Gastroesophageal sphincter (tissue), 4 donors: ENCODE measurements around the gene CCDC180. TPM values are rescaled to one million over a fixed set of nuclear protein-coding genes. Genes with fewer than 3 reads are reported as not detected.

ENCODE experiments used
- ATAC-seq: fragments of 150-250 bp; one replicate; pipeline ENCODE4 v1.9.1; 2016; ENCODE audit warnings: mild to moderate bottlenecking, moderate library complexity
- H3K27ac ChIP-seq, 4 donors: fragments of 200-600 bp; sonication (generic) in 3 of 4; 1 replicate in 3 of 4; 2 replicates in 1 of 4; pipeline ENCODE4 v1.5.1; 2016 to 2019
- H3K27me3 ChIP-seq: fragments of 200-600 bp; sonication (generic); one replicate; pipeline ENCODE4 v1.5.1; 2019
- H3K36me3 ChIP-seq, 2 donors: fragments of 200-600 bp; sonication (generic); one replicate each; pipeline ENCODE4 v1.5.1; 2019; ENCODE audit warnings: control low read depth in 1 of 2
- H3K4me1 ChIP-seq, 3 donors: fragments of 200-600 bp; sonication (generic); 1 replicate in 2 of 3; 2 replicates in 1 of 3; pipeline ENCODE4 v1.5.1; 2016 to 2019; ENCODE audit warnings: control low read depth in 2 of 3
- H3K4me3 ChIP-seq, 2 donors: fragments of 200-600 bp; sonication (generic); one replicate each; pipeline ENCODE4 v1.5.1; 2019; ENCODE audit warnings: mild to moderate bottlenecking in 1 of 2, moderate library complexity in 1 of 2
- H3K9me3 ChIP-seq, 3 donors: fragments of 200-600 bp; sonication (generic); one replicate each; pipeline ENCODE4 v1.5.1; 2017 to 2019; ENCODE audit warnings: control low read depth in 2 of 3
- CTCF ChIP-seq, 4 experiments: fragments of 200-600 bp in 2 of 4; fragments of 450-650 bp in 2 of 4; sonication (generic) in 1 of 4; IDR thresholded peaks; one replicate each; pipeline ENCODE4 v1.5.1; 2017 to 2019; ENCODE audit warnings: antibody characterized with exemption in 4 of 4, mild to moderate bottlenecking in 2 of 4, moderate library complexity in 2 of 4
- EP300 ChIP-seq: sonication (generic); formaldehyde crosslinking; IDR thresholded peaks from one replicate; pipeline ENCODE4 v1.6.1; 2017; ENCODE audit warnings: antibody characterized with exemption, mild to moderate bottlenecking
- POLR2A ChIP-seq, 2 donors: fragments of 450-650 bp; IDR thresholded peaks; one replicate each; pipeline ENCODE4 v1.6.1; 2017; ENCODE audit warnings: antibody characterized with exemption in 2 of 2, mild to moderate bottlenecking in 2 of 2, moderate library complexity in 1 of 2
- POLR2AphosphoS5 ChIP-seq: sonication (generic); formaldehyde crosslinking; IDR thresholded peaks from one replicate; pipeline ENCODE4 v1.6.1; 2017; ENCODE audit warnings: antibody characterized with exemption
- WGBS, 2 donors: methylation state at CpG; one replicate each; pipeline ENCODE4 v1.1.5; 2018; ENCODE audit warnings: low coverage in 1 of 2; 5-methylcytosine and 5-hydroxymethylcytosine counted together
- total RNA-seq, 4 donors: library from RNA; depleted of rRNA; stranded (reverse); fragments of >200 nt; gene quantifications; one replicate each; pipeline ENCODE4 v1.1.0, GENCODE V29; 2016

The CCDC180 gene
- total RNA-seq, 4 donors from 2014 or later, result 0.12 to 9.8 (median 4.1) TPM

- 82 to 91% methylated on average over 2 of the region's 2 CpGs for WGBS, 2 donors
- no peak for ATAC-seq
- H3K4me1 ChIP-seq, result peaks cover 0 to 16% (median 5%) of the 10 kb centered on the region in 3 donors
- H3K9me3 ChIP-seq, result no peaks in the 10 kb centered on the region
- peaks cover 10% of the 10 kb centered on the region for H3K27me3 ChIP-seq
- peaks cover 0 to 7% of the 10 kb centered on the region in 2 donors for H3K36me3 ChIP-seq
- H3K4me3 ChIP-seq, result no peak overlapping the region
- TF ChIP-seq POLR2AphosphoS5 (no peak), CTCF (IDR thresholded peaks at IDR 0.05) (no peak), POLR2A (IDR thresholded peaks at IDR 0.05) (no peak), EP300 (no peak)
- no peak overlapping the region for H3K27ac ChIP-seq
Measured at GRCh38 chr9:97304586-97304985, 2.9 kb upstream of the CCDC180 start.

- Histone ChIP-seq H3K4me1 (peaks cover 0 to 16% (median 5%) of the 10 kb centered on the region in 3 donors), H3K9me3 (no peaks in the 10 kb centered on the region), H3K4me3 (no peak overlapping the region), H3K27ac (no peak overlapping the region), H3K27me3 (peaks cover 10% of the 10 kb centered on the region), H3K36me3 (peaks cover 0 to 18% of the 10 kb centered on the region in 2 donors)
- no peak for ATAC-seq
- WGBS, 2 donors, result 76 to 84% methylated on average over 7 of the region's 7 CpGs
- no peak for TF ChIP-seq POLR2AphosphoS5
- TF ChIP-seq CTCF (IDR thresholded peaks at IDR 0.05), result no peak
- TF ChIP-seq EP300, result no peak
- no peak for TF ChIP-seq POLR2A (IDR thresholded peaks at IDR 0.05)
Measured at GRCh38 chr9:97305501-97306298, 1.8 kb upstream of the CCDC180 start.

DNA sequence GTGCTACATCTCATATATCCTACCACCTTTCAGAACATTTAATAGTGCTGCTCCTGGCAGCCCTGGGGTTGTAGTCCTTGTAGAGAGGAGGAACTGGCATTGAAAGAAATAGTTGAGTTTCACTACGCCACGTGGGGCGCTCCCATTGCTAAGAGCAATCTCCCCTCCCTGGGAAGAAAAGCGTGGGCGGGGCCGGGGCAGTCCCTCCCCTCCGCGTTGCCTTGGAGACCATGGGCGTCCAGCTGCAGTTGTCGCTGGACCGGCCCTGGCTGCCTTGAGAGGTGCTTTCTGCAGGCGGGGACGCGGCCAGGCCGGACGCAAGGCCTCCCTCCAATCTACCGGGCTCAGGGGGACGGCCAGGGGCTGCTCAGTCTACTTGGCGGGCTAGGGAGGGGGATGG, 368 bp upstream of the CCDC180 start:
- Histone ChIP-seq H3K4me3 (peak overlapping the region in 1 of 2 donors; percentile 36), H3K27me3 (peaks cover 10% of the 10 kb centered on the region), H3K9me3 (no peaks in the 10 kb centered on the region), H3K27ac (peak overlapping the region in 1 of 4 donors; percentile 50), H3K4me1 (peaks cover 0 to 16% (median 5%) of the 10 kb centered on the region in 3 donors), H3K36me3 (peaks cover 0 to 32% of the 10 kb centered on the region in 2 donors)
- 14% methylated on average over 1 of the region's 19 CpGs; no CpG with 5 or more reads in 1 of the 2 donors for WGBS, 2 donors
- TF ChIP-seq POLR2AphosphoS5, result no peak
- TF ChIP-seq CTCF (IDR thresholded peaks at IDR 0.05), result peak in 1 of 4 experiments; percentile 11
- TF ChIP-seq EP300, result no peak
- ATAC-seq, result peak; percentile 60

- no peak for ATAC-seq
- H3K27me3 ChIP-seq, result peaks cover 10% of the 10 kb centered on the region
- H3K36me3 ChIP-seq, result peaks cover 0 to 54% of the 10 kb centered on the region in 2 donors
- H3K27ac ChIP-seq, result no peak overlapping the region
- no CpG with 5 or more reads among the region's 5 CpGs for WGBS, 2 donors
- TF ChIP-seq POLR2A (IDR thresholded peaks at IDR 0.05) (no peak), CTCF (IDR thresholded peaks at IDR 0.05) (no peak), POLR2AphosphoS5 (no peak), EP300 (no peak)
- H3K4me1 ChIP-seq, result peaks cover 0 to 16% (median 5%) of the 10 kb centered on the region in 3 donors
- H3K4me3 ChIP-seq, result no peak overlapping the region
- no peaks in the 10 kb centered on the region for H3K9me3 ChIP-seq
Measured at GRCh38 chr9:97309260-97309659, 1.8 kb downstream of the CCDC180 start.

GRCh38 chr9:97310023-97310422, 2.6 kb downstream of the CCDC180 start:
- Histone ChIP-seq H3K4me1 (peaks cover 0 to 16% (median 5%) of the 10 kb centered on the region in 3 donors), H3K9me3 (no peaks in the 10 kb centered on the region), H3K36me3 (peaks cover 0 to 61% of the 10 kb centered on the region in 2 donors), H3K27me3 (peaks cover 10% of the 10 kb centered on the region), H3K4me3 (no peak overlapping the region), H3K27ac (no peak overlapping the region)
- 100% methylated on average over 1 of the region's 2 CpGs; no CpG with 5 or more reads in 1 of the 2 donors for WGBS, 2 donors
- no peak for ATAC-seq
- no peak for TF ChIP-seq POLR2A (IDR thresholded peaks at IDR 0.05)
- TF ChIP-seq POLR2AphosphoS5, result no peak
- no peak for TF ChIP-seq CTCF (IDR thresholded peaks at IDR 0.05)
- TF ChIP-seq EP300, result no peak
